Neuronal stem cell (in vitro differentiated cells): ENCODE results near the gene FASTK.

Experiments used
- DNase-seq: peaks from one replicate; pipeline ENCODE4 v3.0.0-alpha.2; 2013; ENCODE audit warnings: low spot score
- H2AFZ ChIP-seq: one replicate; pipeline ENCODE4 v1.6.1; 2013; ENCODE audit warnings: mild to moderate bottlenecking, low read length, inconsistent platforms
- H2AK5ac ChIP-seq: 2 replicates; pipeline ENCODE4 v1.6.1; 2013; ENCODE audit warnings: low read depth, mild to moderate bottlenecking, inconsistent platforms, low read length, moderate library complexity, mixed read lengths
- H2BK120ac ChIP-seq: 2 replicates; pipeline ENCODE4 v1.6.1; 2013; ENCODE audit warnings: low read depth, mild to moderate bottlenecking, inconsistent platforms, low read length, moderate library complexity, mixed read lengths
- H2BK12ac ChIP-seq: one replicate; pipeline ENCODE4 v1.6.1; 2013; ENCODE audit warnings: low read length, inconsistent platforms
- H2BK15ac ChIP-seq: 2 replicates; pipeline ENCODE4 v1.6.1; 2013; ENCODE audit warnings: mild to moderate bottlenecking, low read length, inconsistent platforms, mixed read lengths
- H2BK5ac ChIP-seq: one replicate; pipeline ENCODE4 v1.6.1; 2013; ENCODE audit warnings: inconsistent platforms, mild to moderate bottlenecking, low read length, moderate library complexity
- H3K14ac ChIP-seq: one replicate; pipeline ENCODE4 v1.6.1; 2013; ENCODE audit warnings: low read length, inconsistent platforms
- H3K18ac ChIP-seq: 2 replicates; pipeline ENCODE4 v1.6.1; 2013; ENCODE audit warnings: low read length, inconsistent platforms
- H3K23ac ChIP-seq: 2 replicates; pipeline ENCODE4 v1.6.1; 2013; ENCODE audit warnings: low read depth, mild to moderate bottlenecking, mixed read lengths, low read length, inconsistent platforms; ENCODE audit not compliant: poor library complexity
- H3K27ac ChIP-seq: replicated peaks from 3 replicates; pipeline ENCODE4 v1.5.1; 2013; ENCODE audit warnings: low read length, inconsistent platforms
- H3K27me3 ChIP-seq, 3 experiments: 2 replicates each; pipeline ENCODE4 v1.6.1; 2013; ENCODE audit warnings: low read length in 3 of 3, mild to moderate bottlenecking in 2 of 3, inconsistent platforms in 1 of 3, low read depth in 1 of 3, mixed read lengths in 1 of 3, moderate library complexity in 1 of 3; ENCODE audit not compliant: control insufficient read depth in 3 of 3, insufficient read depth in 3 of 3
- H3K36me3 ChIP-seq, 2 donors: replicated peaks in 1 of 2; 2 replicates each; pipeline ENCODE4 v1.6.1; 2013; ENCODE audit warnings: low read length in 2 of 2; ENCODE audit not compliant: control insufficient read depth in 2 of 2, insufficient read depth in 2 of 2
- H3K4ac ChIP-seq: 2 replicates; pipeline ENCODE4 v1.6.1; 2013; ENCODE audit warnings: inconsistent platforms, mild to moderate bottlenecking, low read length, moderate library complexity
- H3K4me1 ChIP-seq, 2 donors: 1 replicate in 1 of 2; 2 replicates in 1 of 2; pipeline ENCODE4 v1.6.1; 2013; ENCODE audit warnings: low read length in 2 of 2, low read depth in 1 of 2; ENCODE audit not compliant: control insufficient read depth in 2 of 2, insufficient read depth in 1 of 2
- H3K4me2 ChIP-seq: one replicate; pipeline ENCODE4 v1.6.1; 2013; ENCODE audit warnings: mild to moderate bottlenecking, low read length, inconsistent platforms; ENCODE audit not compliant: insufficient read depth, poor library complexity, severe bottlenecking
- H3K4me3 ChIP-seq, 2 donors: 2 replicates each; pipeline ENCODE4 v1.5.1; 2013; ENCODE audit warnings: low read length in 2 of 2, mild to moderate bottlenecking in 2 of 2, inconsistent platforms in 1 of 2, moderate library complexity in 1 of 2
- H3K79me1 ChIP-seq: one replicate; pipeline ENCODE4 v1.6.1; 2013; ENCODE audit warnings: low read depth, mild to moderate bottlenecking, inconsistent platforms, low read length, moderate library complexity
- H3K9ac ChIP-seq: one replicate; pipeline ENCODE4 v1.6.1; 2013; ENCODE audit warnings: mild to moderate bottlenecking, low read depth, low read length, inconsistent platforms; ENCODE audit not compliant: poor library complexity
- H3K9me3 ChIP-seq, 2 donors: replicated peaks in 1 of 2; 2 replicates each; pipeline versions ENCODE3 to v1.6.1; 2013; ENCODE audit warnings: low read length in 2 of 2, mild to moderate bottlenecking in 2 of 2, inconsistent platforms in 1 of 2, low read depth in 1 of 2, mixed read lengths in 1 of 2, moderate library complexity in 1 of 2; ENCODE audit not compliant: control insufficient read depth in 2 of 2, insufficient read depth in 1 of 2
- H4K8ac ChIP-seq: one replicate; pipeline ENCODE4 v1.6.1; 2013; ENCODE audit warnings: low read depth, mild to moderate bottlenecking, inconsistent platforms, low read length, moderate library complexity
- H4K91ac ChIP-seq: one replicate; pipeline ENCODE4 v1.6.1; 2013; ENCODE audit warnings: low read length, low read depth, mild to moderate bottlenecking, inconsistent platforms; ENCODE audit not compliant: poor library complexity
- WGBS, 2 donors: extraction: QIAGEN DNeasy Blood & Tissue Kit; methylation state at CpG; one replicate each; pipeline ENCODE4 v1.1.7; 2013; ENCODE audit warnings: missing lambda C conversion rate in 2 of 2, mixed read lengths in 1 of 2; ENCODE audit not compliant: insufficient read length in 2 of 2, insufficient replicate concordance in 1 of 2; ENCODE audit errors: extremely low coverage in 2 of 2; 5-methylcytosine and 5-hydroxymethylcytosine counted together

The FASTK gene

GRCh38 chr7:151064993-151065392 lies 15.6 kb downstream of the FASTK start:
- no peak overlapping the region for H4K8ac ChIP-seq
- no peak overlapping the region for H3K18ac ChIP-seq
- H2BK12ac ChIP-seq, result no peak overlapping the region
- peaks cover 15 to 24% of the 10 kb centered on the region in 2 donors for H3K4me1 ChIP-seq
- H3K4me3 ChIP-seq, result no peak overlapping the region
- H3K36me3 ChIP-seq, result peaks cover 32 to 71% of the 10 kb centered on the region in 2 donors
- H2BK15ac ChIP-seq, result no peak overlapping the region
- DNase-seq, result no peak
- peaks cover 4% of the 10 kb centered on the region for H3K79me1 ChIP-seq
- WGBS, 2 donors, result no CpG with 5 or more reads among the region's 6 CpGs
- H3K27me3 ChIP-seq, result peaks cover 0 to 18% (median 0%) of the 10 kb centered on the region in 3 experiments
- H2AFZ ChIP-seq, result no peak overlapping the region
- no peak overlapping the region for H3K4ac ChIP-seq
- H3K4me2 ChIP-seq, result no peak overlapping the region
- no peak overlapping the region for H2BK5ac ChIP-seq
- no peak overlapping the region for H3K14ac ChIP-seq
- no peak overlapping the region for H2BK120ac ChIP-seq
- no peak overlapping the region for H3K27ac ChIP-seq
- no peak overlapping the region for H3K23ac ChIP-seq
- no peak overlapping the region for H2AK5ac ChIP-seq
- no peak overlapping the region for H4K91ac ChIP-seq
- H3K9me3 ChIP-seq, result no peaks in the 10 kb centered on the region
- no peak overlapping the region for H3K9ac ChIP-seq

DNA sequence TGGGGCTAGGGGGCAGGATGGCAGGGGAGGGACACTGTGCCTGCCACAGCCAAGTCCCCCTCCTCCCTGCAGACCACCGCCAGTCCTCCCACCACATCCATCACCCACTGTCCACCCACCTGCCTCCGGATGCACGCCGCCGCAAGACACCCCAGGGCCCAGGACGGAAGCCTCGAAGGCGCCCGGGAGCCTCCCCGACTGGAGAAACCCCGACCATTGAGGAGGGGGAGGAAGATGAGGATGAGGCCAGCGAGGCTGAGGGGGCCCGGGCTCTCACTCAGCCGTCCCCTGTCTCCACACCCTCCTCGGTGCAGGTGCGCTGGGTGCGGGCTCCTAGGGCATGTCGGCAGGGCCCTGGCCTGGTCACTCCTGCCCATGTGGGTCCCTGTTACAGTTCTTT lies 16.2 kb downstream of the FASTK start:
- no peak overlapping the region for H2BK120ac ChIP-seq
- H3K9me3 ChIP-seq, result no peaks in the 10 kb centered on the region
- no peak overlapping the region for H2BK5ac ChIP-seq
- peaks cover 29 to 66% of the 10 kb centered on the region in 2 donors for H3K36me3 ChIP-seq
- no peak overlapping the region for H3K9ac ChIP-seq
- H3K4me1 ChIP-seq, result peaks cover 15 to 24% of the 10 kb centered on the region in 2 donors
- H3K79me1 ChIP-seq, result peaks cover 4% of the 10 kb centered on the region
- no peak overlapping the region for H2BK15ac ChIP-seq
- no peak overlapping the region for H3K14ac ChIP-seq
- H3K4me3 ChIP-seq, result no peak overlapping the region
- no peak for DNase-seq
- no peak overlapping the region for H3K23ac ChIP-seq
- H3K4me2 ChIP-seq, result no peak overlapping the region
- no peak overlapping the region for H2AK5ac ChIP-seq
- no peak overlapping the region for H2BK12ac ChIP-seq
- peaks cover 0 to 18% (median 0%) of the 10 kb centered on the region in 3 experiments for H3K27me3 ChIP-seq
- no CpG with 5 or more reads among the region's 18 CpGs for whole genome bisulfite sequencing, 2 donors
- H3K4ac ChIP-seq, result no peak overlapping the region
- H3K27ac ChIP-seq, result no peak overlapping the region
- H4K91ac ChIP-seq, result no peak overlapping the region
- no peak overlapping the region for H4K8ac ChIP-seq
- no peak overlapping the region for H3K18ac ChIP-seq
- no peak overlapping the region for H2AFZ ChIP-seq

DNA sequence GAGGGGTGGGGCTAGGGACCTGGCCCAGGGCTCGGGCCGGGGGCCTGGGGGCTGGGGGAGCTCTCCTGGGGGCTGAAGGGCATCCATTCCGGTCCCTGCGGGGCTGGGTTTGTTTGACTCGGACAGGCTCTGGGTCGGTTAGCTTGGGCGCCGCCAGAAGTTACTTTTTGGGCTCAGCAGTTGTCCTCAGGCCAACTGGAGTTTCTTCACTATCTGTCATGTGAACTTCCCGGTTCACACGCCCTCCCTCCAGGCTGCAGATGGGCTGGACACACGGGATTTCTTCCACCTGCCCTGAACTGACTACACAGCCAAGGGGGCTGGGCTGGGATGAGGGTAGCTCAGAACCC lies 17.4 kb downstream of the FASTK start:
- Histone ChIP-seq H2BK15ac (no peak overlapping the region), H3K79me1 (peaks cover 4% of the 10 kb centered on the region), H3K23ac (no peak overlapping the region), H3K4me2 (peak overlapping the region; percentile 64), H3K4me1 (peaks cover 17 to 33% of the 10 kb centered on the region in 2 donors), H2BK5ac (no peak overlapping the region), H3K36me3 (peaks cover 28 to 57% of the 10 kb centered on the region in 2 donors), H3K4me3 (no peak overlapping the region), H3K27me3 (peaks cover 0 to 18% (median 0%) of the 10 kb centered on the region in 3 experiments), H2AFZ (no peak overlapping the region), H4K8ac (no peak overlapping the region), H2AK5ac (no peak overlapping the region), H3K27ac (no peak overlapping the region), H3K9me3 (no peaks in the 10 kb centered on the region), H3K18ac (no peak overlapping the region), H2BK120ac (no peak overlapping the region), H3K14ac (no peak overlapping the region), H3K9ac (no peak overlapping the region), H2BK12ac (no peak overlapping the region), H3K4ac (no peak overlapping the region), H4K91ac (no peak overlapping the region)
- no peak for DNase-seq
- WGBS, 2 donors, result no CpG with 5 or more reads among the region's 11 CpGs

- peaks cover 22 to 51% of the 10 kb centered on the region in 2 donors for H3K36me3 ChIP-seq
These were observed 18.0 kb downstream of the FASTK start for GRCh38 chr7:151062399-151063211.

More at GRCh38 chr7:151062399-151063211, 18.0 kb downstream of the FASTK start:
- H2BK12ac ChIP-seq, result peak overlapping the region; percentile 67
- peak; percentile 77 for DNase-seq
- no peak overlapping the region for H3K4ac ChIP-seq
- no peak overlapping the region for H3K27ac ChIP-seq
- peak overlapping the region in 1 of 2 donors; percentile 73 for H3K4me3 ChIP-seq
- peak overlapping the region; percentile 64 for H3K4me2 ChIP-seq
- H3K27me3 ChIP-seq, result peaks cover 0 to 18% (median 0%) of the 10 kb centered on the region in 3 experiments
- no peak overlapping the region for H3K14ac ChIP-seq
- H3K18ac ChIP-seq, result peak overlapping the region; percentile 88
- peak overlapping the region; percentile 85 for H2AK5ac ChIP-seq
- no peak overlapping the region for H2BK5ac ChIP-seq
- peaks cover 17 to 34% of the 10 kb centered on the region in 2 donors for H3K4me1 ChIP-seq
- peaks cover 4% of the 10 kb centered on the region for H3K79me1 ChIP-seq
- H2BK120ac ChIP-seq, result no peak overlapping the region
- no peaks in the 10 kb centered on the region for H3K9me3 ChIP-seq
- peak overlapping the region; percentile 75 for H3K9ac ChIP-seq
- H2BK15ac ChIP-seq, result no peak overlapping the region
- H4K91ac ChIP-seq, result no peak overlapping the region
- no CpG with 5 or more reads among the region's 43 CpGs for WGBS, 2 donors
- H4K8ac ChIP-seq, result no peak overlapping the region
- H2AFZ ChIP-seq, result no peak overlapping the region
- H3K23ac ChIP-seq, result peak overlapping the region; percentile 75
